Spleen (tissue), 7 donors: ENCODE data around the gene MTA1.

Experiments used
- POLR2A ChIP-seq, 3 donors: fragments of 450-650 bp; IDR thresholded peaks; one replicate each; pipeline ENCODE4 v1.5.1; 2017; ENCODE audit warnings: antibody characterized with exemption in 3 of 3, mild to moderate bottlenecking in 1 of 3
- POLR2AphosphoS5 ChIP-seq, 3 donors: sonication (generic); formaldehyde crosslinking; IDR thresholded peaks; one replicate each; pipeline ENCODE4 v1.5.1; 2017; ENCODE audit warnings: antibody characterized with exemption in 3 of 3
- TF ChIP-seq, protein P1 (sequence below), 11 experiments: fragments of 200-600 bp in 7 of 11; fragments of 450-650 bp in 4 of 11; sonication (generic) in 4 of 11; IDR thresholded peaks in 8 of 11; conservative IDR thresholded peaks in 3 of 11; 1 replicate in 7 of 11; 2 replicates in 4 of 11; pipeline versions ENCODE4 v1.4.0 to v1.8.0; 2016 to 2021; ENCODE audit warnings: antibody characterized with exemption in 11 of 11, inconsistent platforms in 4 of 11, mild to moderate bottlenecking in 1 of 11
- donor health status: DM: no; HTN: no; CAD: no; lungs with moderate emphysema.
- donor health status: DM: no; HTN: no; CAD: no.
- donor health status: DM: no; HTN: no; CAD: no.

GRCh38 chr14:105485739-105486162 is 66.1 kb downstream of the MTA1 start:
- TF ChIP-seq, protein P1, sequence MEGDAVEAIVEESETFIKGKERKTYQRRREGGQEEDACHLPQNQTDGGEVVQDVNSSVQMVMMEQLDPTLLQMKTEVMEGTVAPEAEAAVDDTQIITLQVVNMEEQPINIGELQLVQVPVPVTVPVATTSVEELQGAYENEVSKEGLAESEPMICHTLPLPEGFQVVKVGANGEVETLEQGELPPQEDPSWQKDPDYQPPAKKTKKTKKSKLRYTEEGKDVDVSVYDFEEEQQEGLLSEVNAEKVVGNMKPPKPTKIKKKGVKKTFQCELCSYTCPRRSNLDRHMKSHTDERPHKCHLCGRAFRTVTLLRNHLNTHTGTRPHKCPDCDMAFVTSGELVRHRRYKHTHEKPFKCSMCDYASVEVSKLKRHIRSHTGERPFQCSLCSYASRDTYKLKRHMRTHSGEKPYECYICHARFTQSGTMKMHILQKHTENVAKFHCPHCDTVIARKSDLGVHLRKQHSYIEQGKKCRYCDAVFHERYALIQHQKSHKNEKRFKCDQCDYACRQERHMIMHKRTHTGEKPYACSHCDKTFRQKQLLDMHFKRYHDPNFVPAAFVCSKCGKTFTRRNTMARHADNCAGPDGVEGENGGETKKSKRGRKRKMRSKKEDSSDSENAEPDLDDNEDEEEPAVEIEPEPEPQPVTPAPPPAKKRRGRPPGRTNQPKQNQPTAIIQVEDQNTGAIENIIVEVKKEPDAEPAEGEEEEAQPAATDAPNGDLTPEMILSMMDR (IDR thresholded peaks at IDR 0.05 in 8 of 11, conservative IDR thresholded peaks at IDR 0.05 in 3 of 11), result peak in 9 of 11 experiments; percentile 19 to 61 (median 40)
- TF ChIP-seq POLR2A (IDR thresholded peaks at IDR 0.05), result no peak
- TF ChIP-seq POLR2AphosphoS5 (IDR thresholded peaks at IDR 0.05), result peak in 2 of 3 donors; percentile 26 to 42
